Neural progenitor cell (in vitro differentiated cells): ENCODE measurements around the gene BBS4. TPM values are rescaled to one million over a fixed set of nuclear protein-coding genes. Genes with fewer than 3 reads are reported as not detected.

Experiments used
- DNase-seq: peaks from one replicate; pipeline ENCODE4 v3.0.0-alpha.2; 2016; ENCODE audit warnings: low spot score
- H2AFZ ChIP-seq: fragments of 200-600 bp; sonication (generic); replicated peaks from 2 replicates; pipeline ENCODE4 v1.6.1; 2016; ENCODE audit warnings: antibody characterized with exemption
- H3F3A ChIP-seq: fragments of 200-600 bp; sonication (generic); 2 replicates; pipeline ENCODE4 v1.6.1; 2016; ENCODE audit warnings: antibody characterized with exemption, low read depth
- H3K27ac ChIP-seq: fragments of 200-600 bp; sonication (generic); 2 replicates; pipeline ENCODE4 v1.5.1; 2016; ENCODE audit warnings: mild to moderate bottlenecking
- H3K27me3 ChIP-seq: fragments of 200-600 bp; sonication (generic); 2 replicates; pipeline ENCODE4 v1.6.1; 2016; ENCODE audit warnings: mild to moderate bottlenecking, moderate library complexity
- H3K36me3 ChIP-seq: fragments of 200-600 bp; sonication (generic); 2 replicates; pipeline ENCODE4 v1.5.1; 2016
- H3K4me1 ChIP-seq: fragments of 200-600 bp; sonication (generic); 2 replicates; pipeline ENCODE4 v1.6.1; 2016; ENCODE audit warnings: mixed run types
- H3K4me2 ChIP-seq: fragments of 200-600 bp; sonication (generic); 2 replicates; pipeline ENCODE4 v1.6.1; 2016
- H3K4me3 ChIP-seq: fragments of 200-600 bp; sonication (generic); 2 replicates; pipeline ENCODE4 v1.5.1; 2016
- H3K79me2 ChIP-seq: fragments of 200-600 bp; sonication (generic); 2 replicates; pipeline ENCODE4 v1.6.1; 2016; ENCODE audit warnings: low read depth
- H3K9ac ChIP-seq: fragments of 200-600 bp; sonication (generic); 2 replicates; pipeline ENCODE4 v1.6.1; 2016
- H3K9me3 ChIP-seq: fragments of 200-600 bp; sonication (generic); 2 replicates; pipeline ENCODE4 v1.5.1; 2016; ENCODE audit warnings: low read depth
- H4K20me1 ChIP-seq: fragments of 200-600 bp; sonication (generic); 2 replicates; pipeline ENCODE4 v1.6.1; 2016; ENCODE audit warnings: low read depth
- H3K27ac Mint-ChIP-seq: 3 replicates; pipeline ENCODE4 v1.8.0; 2021; ENCODE audit warnings: mixed read lengths
- H3K27me3 Mint-ChIP-seq: 2 replicates; pipeline ENCODE4 v1.8.0; 2022; ENCODE audit warnings: low read depth, mild to moderate bottlenecking, inconsistent platforms, moderate library complexity, mixed read lengths; ENCODE audit not compliant: insufficient read depth
- H3K36me3 Mint-ChIP-seq: 3 replicates; pipeline ENCODE4 v1.8.0; 2021; ENCODE audit warnings: mixed read lengths
- H3K4me1 Mint-ChIP-seq: 3 replicates; pipeline ENCODE4 v1.8.0; 2021; ENCODE audit warnings: mixed read lengths
- H3K4me3 Mint-ChIP-seq: 3 replicates; pipeline ENCODE4 v1.8.0; 2021; ENCODE audit warnings: mild to moderate bottlenecking, moderate library complexity, mixed read lengths
- H3K9me3 Mint-ChIP-seq: 3 replicates; pipeline ENCODE4 v1.8.0; 2020; ENCODE audit warnings: mixed read lengths
- CTCF ChIP-seq: fragments of 200-600 bp; sonication (generic); IDR thresholded peaks from 2 replicates; pipeline ENCODE4 v1.5.1; 2017; ENCODE audit warnings: antibody characterized with exemption, mild to moderate bottlenecking
- EZH2 ChIP-seq: fragments of 200-600 bp; sonication (generic); IDR thresholded peaks from 2 replicates; pipeline ENCODE4 v1.6.1; 2017; ENCODE audit warnings: antibody characterized with exemption, mild to moderate bottlenecking, moderate library complexity
- EZH2phosphoT487 ChIP-seq: fragments of 200-600 bp; sonication (generic); IDR thresholded peaks from 2 replicates; pipeline ENCODE4 v1.6.1; 2017; ENCODE audit warnings: antibody characterized with exemption
- total RNA-seq: library from RNA; depleted of rRNA; stranded (reverse); fragments of >200 nt; gene quantifications from 2 replicates; pipeline ENCODE4 v1.2.3, GENCODE V29; 2015; ENCODE audit warnings: low replicate concordance

The BBS4 gene
- total RNA-seq, 1 donor from 2014 or later = 57.5 TPM

DNA sequence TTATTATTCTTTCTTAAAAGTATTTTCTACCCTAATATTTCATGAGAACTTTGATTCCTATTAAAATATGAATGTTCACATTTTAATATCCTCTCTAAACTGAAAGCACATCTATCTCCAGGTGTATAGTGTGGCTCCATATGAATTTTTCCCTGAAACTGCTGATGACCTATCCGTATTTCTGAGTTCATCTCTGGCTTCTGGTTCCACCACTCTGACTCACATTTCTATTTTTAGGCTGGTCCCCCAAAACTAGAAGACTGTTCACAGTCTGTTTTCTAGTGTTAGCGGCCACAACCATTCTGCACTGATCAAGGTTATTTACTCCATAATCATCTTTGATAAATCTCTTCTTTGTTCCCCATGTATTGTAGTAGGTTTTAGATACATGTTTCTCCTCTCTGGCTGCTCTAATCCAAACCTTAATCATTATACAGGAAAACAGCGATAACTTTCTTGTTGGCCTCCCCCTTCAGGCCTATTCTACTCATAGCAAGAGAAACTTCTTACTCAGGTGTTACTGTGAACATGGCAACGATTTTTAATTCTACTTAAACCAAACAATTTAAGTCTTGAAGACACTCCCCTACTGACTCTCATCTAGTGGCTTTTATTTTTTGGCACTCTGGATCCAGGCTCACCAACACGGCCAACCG is 84.8 kb downstream of the BBS4 start:
- H3F3A ChIP-seq = no peaks in the 10 kb centered on the region
- no peak overlapping the region for H3K4me3 Mint-ChIP-seq
- peak; percentile 34 for TF ChIP-seq CTCF
- no peak for TF ChIP-seq EZH2
- H3K4me1 Mint-ChIP-seq = no peaks in the 10 kb centered on the region
- H3K36me3 ChIP-seq = peaks cover 20% of the 10 kb centered on the region
- H3K9me3 Mint-ChIP-seq = peaks cover 10% of the 10 kb centered on the region
- peaks cover 37% of the 10 kb centered on the region for H3K36me3 Mint-ChIP-seq
- H3K4me1 ChIP-seq = peaks cover 4% of the 10 kb centered on the region
- H3K79me2 ChIP-seq = peaks cover 12% of the 10 kb centered on the region
- H3K27me3 ChIP-seq = no peaks in the 10 kb centered on the region
- no peak overlapping the region for H3K27ac Mint-ChIP-seq
- no peak overlapping the region for H3K4me2 ChIP-seq
- no peak overlapping the region for H3K9ac ChIP-seq
- DNase-seq = no peak
- H4K20me1 ChIP-seq = no peaks in the 10 kb centered on the region
- peaks cover 10% of the 10 kb centered on the region for H3K9me3 ChIP-seq
- no peak overlapping the region for H3K4me3 ChIP-seq
- H3K27me3 Mint-ChIP-seq = no peaks in the 10 kb centered on the region
- H2AFZ ChIP-seq = no peak overlapping the region
- H3K27ac ChIP-seq = no peak overlapping the region

- Mint-ChIP-seq H3K9me3 (peaks cover 7% of the 10 kb centered on the region), H3K4me1 (no peaks in the 10 kb centered on the region), H3K27me3 (no peaks in the 10 kb centered on the region), H3K36me3 (peaks cover 34% of the 10 kb centered on the region), H3K4me3 (no peak overlapping the region), H3K27ac (no peak overlapping the region)
- no peaks in the 10 kb centered on the region for H3K27me3 ChIP-seq
- peaks cover 4% of the 10 kb centered on the region for H3K4me1 ChIP-seq
- no peaks in the 10 kb centered on the region for H4K20me1 ChIP-seq
- no peak overlapping the region for H3K9ac ChIP-seq
- H2AFZ ChIP-seq = no peak overlapping the region
- peak; percentile 36 for DNase-seq
- peaks cover 10% of the 10 kb centered on the region for H3K9me3 ChIP-seq
- TF ChIP-seq CTCF (no peak), EZH2 (no peak), EZH2phosphoT487 (no peak)
- H3K4me2 ChIP-seq = peak overlapping the region; percentile 16
- H3K4me3 ChIP-seq = no peak overlapping the region
- H3K79me2 ChIP-seq = peaks cover 17% of the 10 kb centered on the region
- H3K27ac ChIP-seq = no peak overlapping the region
- H3F3A ChIP-seq = no peaks in the 10 kb centered on the region
- H3K36me3 ChIP-seq = peaks cover 20% of the 10 kb centered on the region
Measured at GRCh38 chr15:72771329-72771725, 85.3 kb downstream of the BBS4 start.

DNA sequence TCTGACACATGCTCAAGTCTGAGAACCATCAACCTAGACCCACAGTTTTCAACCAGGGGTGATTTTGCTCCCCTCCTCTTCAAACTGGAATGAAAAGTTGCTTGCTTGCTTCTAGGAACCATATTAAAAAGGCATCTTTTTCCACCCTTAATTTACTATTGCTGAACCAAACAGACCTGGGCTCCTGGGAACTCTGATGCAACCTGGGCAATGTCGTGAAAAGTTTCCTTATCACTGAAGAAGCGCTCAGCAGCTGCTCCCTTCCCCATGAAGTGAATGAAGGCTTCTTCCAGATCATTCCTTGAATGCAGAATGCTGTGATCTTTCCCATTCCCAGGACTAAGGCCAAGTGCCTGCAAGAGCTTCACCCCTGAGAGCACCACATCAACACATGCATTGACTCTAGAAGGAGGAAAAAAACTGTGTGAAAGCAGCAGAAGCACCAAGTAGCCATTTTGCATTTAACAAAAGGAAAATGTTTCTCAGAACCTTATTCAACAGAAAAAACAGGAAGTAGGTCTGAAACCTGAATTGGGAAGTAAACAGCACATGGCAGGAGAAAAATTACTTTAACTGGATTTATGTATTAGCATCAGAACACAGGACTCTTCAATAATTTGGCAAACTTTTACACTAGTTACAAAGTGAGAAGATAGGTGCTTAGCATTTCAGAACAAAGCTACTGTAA is 88.8 kb downstream of the BBS4 start:
- no peak for DNase-seq
- H3K4me1 Mint-ChIP-seq = no peaks in the 10 kb centered on the region
- Histone ChIP-seq H3F3A (no peaks in the 10 kb centered on the region), H3K4me3 (no peak overlapping the region), H3K4me1 (peaks cover 4% of the 10 kb centered on the region), H4K20me1 (no peaks in the 10 kb centered on the region), H3K9me3 (no peaks in the 10 kb centered on the region), H2AFZ (no peak overlapping the region), H3K79me2 (peaks cover 46% of the 10 kb centered on the region), H3K27me3 (no peaks in the 10 kb centered on the region), H3K36me3 (no peaks in the 10 kb centered on the region), H3K9ac (no peak overlapping the region), H3K4me2 (no peak overlapping the region), H3K27ac (no peak overlapping the region)
- no peaks in the 10 kb centered on the region for H3K27me3 Mint-ChIP-seq
- TF ChIP-seq EZH2 (no peak), EZH2phosphoT487 (no peak), CTCF (no peak)
- no peaks in the 10 kb centered on the region for H3K9me3 Mint-ChIP-seq
- no peak overlapping the region for H3K4me3 Mint-ChIP-seq
- no peak overlapping the region for H3K27ac Mint-ChIP-seq
- H3K36me3 Mint-ChIP-seq = peaks cover 5% of the 10 kb centered on the region
